Endothelial cell of hepatic sinusoid (primary cell): ENCODE measurements around the gene MYLK3.
"Not testable (repeated sequence)": the region's sequence is repeated elsewhere in the genome, so short reads cannot be mapped to it uniquely, and the experiment has no call there.

Experiments
- in situ Hi-C: cut with HindIII; loops from 2 replicates; pipeline ENCODE4 v1.10.0; 2017; ENCODE audit warnings: low sequenced_read_pairs

The MYLK3 gene

GRCh38 chr16:46747777-46748651 is at the start of gene MYLK3:
Gene MYLK3, minus strand, starts transcription at chr16:46748344. Its CDS starts 151 bp downstream, at chr16:46748193.
- in situ Hi-C loops = no loop called here

- in situ Hi-C loops = no loop called here
Observed at GRCh38 chr16:46797501-46797900, 49.4 kb upstream of the MYLK3 start.

- in situ Hi-C loops = no loop called here
Observed at GRCh38 chr16:46796764-46797269, 48.7 kb upstream of the MYLK3 start.

- in situ Hi-C loops = no loop called here
Observed at GRCh38 chr16:46793841-46794240, 45.7 kb upstream of the MYLK3 start.

- in situ Hi-C loops = no loop called here
Observed at GRCh38 chr16:46790599-46791270, 42.6 kb upstream of the MYLK3 start.

- in situ Hi-C loops = no loop called here
Observed at GRCh38 chr16:46789499-46790414, 41.6 kb upstream of the MYLK3 start.

GRCh38 chr16:46788891-46789474 is 40.8 kb upstream of the MYLK3 start:
- in situ Hi-C loops = no loop called here

GRCh38 chr16:46787909-46788308 is 39.8 kb upstream of the MYLK3 start:
- in situ Hi-C loops = no loop called here

- in situ Hi-C loops = no loop called here
Observed at GRCh38 chr16:46785076-46785845, 37.1 kb upstream of the MYLK3 start.

- in situ Hi-C loops = not testable (repeated sequence)
Observed at GRCh38 chr16:46784569-46784968, 36.4 kb upstream of the MYLK3 start.

GRCh38 chr16:46783800-46784199 is 35.7 kb upstream of the MYLK3 start:
- in situ Hi-C loops = no loop called here

GRCh38 chr16:46782320-46782719 is 34.2 kb upstream of the MYLK3 start:
- in situ Hi-C loops = no loop called here

- in situ Hi-C loops = no loop called here
Observed at GRCh38 chr16:46777804-46778203, 29.7 kb upstream of the MYLK3 start.

- in situ Hi-C loops = no loop called here
Observed at GRCh38 chr16:46775214-46775613, 27.1 kb upstream of the MYLK3 start.

- in situ Hi-C loops = no loop called here
Observed at GRCh38 chr16:46774743-46775177, 26.6 kb upstream of the MYLK3 start.

- in situ Hi-C loops = no loop called here
Observed at GRCh38 chr16:46772463-46772862, 24.3 kb upstream of the MYLK3 start.

- in situ Hi-C loops = no loop called here
Observed at GRCh38 chr16:46768809-46769208, 20.7 kb upstream of the MYLK3 start.

- in situ Hi-C loops = no loop called here
Observed at GRCh38 chr16:46765050-46765449, 16.9 kb upstream of the MYLK3 start.

- in situ Hi-C loops = no loop called here
Observed at GRCh38 chr16:46763147-46763546, 15.0 kb upstream of the MYLK3 start.

- in situ Hi-C loops = no loop called here
Observed at GRCh38 chr16:46762583-46762982, 14.4 kb upstream of the MYLK3 start.
